GM19438 (cell line): Measurements from ENCODE around the gene DCDC1.

Experiments used
- ATAC-seq: cut with Tn5 transposase; IDR thresholded peaks from one replicate; pipeline ENCODE4 v1.9.1; 2021; ENCODE audit warnings: low read depth; ENCODE audit not compliant: unreplicated experiment

Gene DCDC1

GRCh38 chr11:31110830-31111229 lies 258.7 kb downstream of the DCDC1 start:
- ATAC-seq: no peak

GRCh38 chr11:31109446-31109845 lies 260.1 kb downstream of the DCDC1 start:
- no peak for ATAC-seq

- ATAC-seq: no peak
Observed at GRCh38 chr11:31107649-31108048, 261.9 kb downstream of the DCDC1 start.

GRCh38 chr11:31106968-31107576 lies 262.5 kb downstream of the DCDC1 start:
- no peak for ATAC-seq

GRCh38 chr11:31106326-31106725 lies 263.2 kb downstream of the DCDC1 start:
- ATAC-seq: no peak

GRCh38 chr11:31102875-31103274 lies 266.7 kb downstream of the DCDC1 start:
- ATAC-seq: no peak

DNA sequence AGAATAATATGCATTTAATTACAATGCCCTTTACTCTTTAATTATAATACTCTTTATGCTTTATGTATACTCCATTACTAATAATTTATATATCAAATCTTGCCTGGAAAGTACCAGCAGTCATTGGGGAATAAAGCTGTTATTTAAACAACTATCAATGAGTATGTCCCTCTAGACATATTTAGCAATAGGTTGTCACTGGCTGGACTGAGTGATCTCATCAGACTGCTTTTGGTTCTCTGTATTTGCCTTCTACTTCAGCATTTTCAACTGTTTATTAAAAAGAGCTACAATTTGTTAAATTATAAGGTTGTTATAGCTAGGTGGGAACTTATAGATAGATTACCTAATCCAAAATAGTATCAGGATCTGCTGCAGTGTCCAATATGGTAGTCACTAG lies 267.2 kb downstream of the DCDC1 start:
- ATAC-seq: no peak

GRCh38 chr11:31096191-31096805 lies 273.2 kb downstream of the DCDC1 start:
- no peak for ATAC-seq

GRCh38 chr11:31092638-31093037 lies 276.9 kb downstream of the DCDC1 start:
- ATAC-seq: no peak

DNA sequence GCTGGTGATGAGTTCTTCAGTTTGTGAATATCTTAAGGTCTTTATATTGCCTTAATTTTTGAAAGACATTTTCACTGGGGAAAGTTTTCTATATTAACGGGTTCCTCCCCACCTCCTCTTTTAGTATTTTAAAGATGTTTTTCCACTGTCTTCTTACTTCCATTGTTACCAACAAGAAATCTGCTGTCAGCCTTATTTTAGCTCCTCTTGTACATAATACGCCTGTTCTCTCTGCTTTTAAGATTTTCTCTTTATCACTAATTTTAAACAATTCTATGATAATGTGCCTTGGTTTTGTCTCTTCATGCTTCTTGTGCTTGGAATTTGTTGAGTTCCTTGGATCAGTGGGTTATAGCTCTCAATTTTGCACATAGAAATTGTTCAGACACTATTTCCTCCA lies 280.4 kb downstream of the DCDC1 start:
- ATAC-seq: no peak

- ATAC-seq: no peak
Observed at GRCh38 chr11:31069447-31070205, 299.9 kb downstream of the DCDC1 start.

DNA sequence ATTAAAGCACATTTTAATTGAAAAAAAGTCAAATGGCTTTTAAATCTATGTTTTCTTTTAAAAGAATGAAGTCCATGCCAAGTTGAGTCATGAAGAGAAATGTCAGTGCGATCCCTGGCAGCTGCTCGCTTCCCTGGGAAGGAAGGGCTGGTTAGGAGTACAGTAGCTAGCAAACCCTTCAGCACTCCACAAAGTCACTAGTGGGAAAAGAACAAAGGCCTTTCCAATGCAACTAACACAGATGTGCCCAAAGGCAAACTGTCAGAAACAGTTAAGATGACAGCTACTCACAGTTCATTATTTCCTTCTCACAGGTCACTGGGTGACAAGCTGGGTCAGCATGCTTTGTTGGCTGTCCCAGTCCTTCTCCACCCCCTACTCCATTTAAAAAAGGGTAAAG lies 308.7 kb downstream of the DCDC1 start:
- ATAC-seq: no peak

GRCh38 chr11:31059529-31059928 lies 310.0 kb downstream of the DCDC1 start:
- ATAC-seq: no peak

- no peak for ATAC-seq
Observed at GRCh38 chr11:31050061-31050765, 319.3 kb downstream of the DCDC1 start.

- no peak for ATAC-seq
Observed at GRCh38 chr11:31045335-31045734, 324.2 kb downstream of the DCDC1 start.

- no peak for ATAC-seq
Observed at GRCh38 chr11:31030138-31030792, 339.3 kb downstream of the DCDC1 start.

DNA sequence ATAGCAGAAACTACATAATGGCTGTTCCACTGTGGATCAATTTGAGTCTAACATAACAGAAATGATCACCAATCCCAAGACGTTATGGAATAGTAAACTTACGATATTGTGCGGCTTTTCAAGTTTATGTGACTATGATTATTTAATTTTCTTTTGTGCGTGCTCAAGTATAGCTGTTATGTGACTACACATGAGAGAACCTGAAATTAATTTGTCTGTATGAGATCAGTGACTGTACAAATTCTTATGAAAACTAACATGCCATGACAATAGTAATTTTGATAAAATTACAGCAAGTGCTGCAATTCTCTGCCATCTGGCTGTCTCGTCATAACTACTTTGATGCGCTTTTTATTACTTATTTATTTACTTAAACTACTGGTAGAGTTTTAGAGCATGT lies 343.2 kb downstream of the DCDC1 start:
- no peak for ATAC-seq

DNA sequence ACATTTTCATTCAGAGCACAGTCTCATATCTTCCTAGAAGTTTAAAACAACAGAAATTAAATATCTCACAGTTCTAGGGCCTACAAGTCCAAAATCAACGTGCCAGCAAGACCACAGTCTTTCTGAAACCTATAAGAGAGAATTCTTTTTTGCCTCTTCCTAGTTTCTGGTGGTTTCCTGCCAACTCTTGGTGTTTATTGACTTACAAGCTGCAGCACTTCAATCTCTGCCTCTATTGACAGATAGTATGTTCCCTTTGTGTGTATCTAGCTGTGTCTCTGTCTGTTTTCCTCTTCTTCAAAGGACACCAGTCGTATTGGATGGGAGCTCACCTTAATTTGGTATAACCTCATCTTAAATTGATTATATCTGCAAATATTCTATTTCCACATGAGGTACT lies 347.5 kb downstream of the DCDC1 start:
- ATAC-seq: no peak

DNA sequence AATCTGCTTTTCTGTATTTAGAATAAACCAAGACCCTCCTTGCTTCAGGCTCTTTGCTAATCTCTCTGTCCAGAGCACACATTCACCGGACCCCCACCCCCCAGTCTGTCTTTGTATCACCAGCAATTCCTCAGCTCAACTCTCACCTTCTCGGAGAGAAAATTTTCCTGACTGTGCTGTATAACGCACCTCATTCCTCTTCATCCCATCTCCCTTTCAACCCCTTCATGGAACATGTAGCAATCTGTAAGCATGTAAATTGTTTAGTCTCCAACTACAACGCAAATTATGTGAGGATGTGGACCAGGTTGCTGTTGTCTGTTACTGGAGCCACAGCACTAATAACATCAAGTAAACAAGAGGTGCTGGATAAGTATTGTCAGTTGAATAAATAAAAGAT lies 349.8 kb downstream of the DCDC1 start:
- ATAC-seq: no peak

- ATAC-seq: no peak
Observed at GRCh38 chr11:31005202-31005601, 364.3 kb downstream of the DCDC1 start.

- ATAC-seq: no peak
Observed at GRCh38 chr11:31001427-31001826, 368.1 kb downstream of the DCDC1 start.
